ENCODE measurements around the gene IL1RAPL2.
"Not testable (repeated sequence)": the region's sequence is repeated elsewhere in the genome, so short reads cannot be mapped to it uniquely, and the experiment has no call there.

Gene IL1RAPL2

GRCh38 chrX:105038672-105039328, 472.8 kb downstream of the IL1RAPL2 start:
- DNase-seq = no peak

GRCh38 chrX:105050921-105051320, 484.9 kb downstream of the IL1RAPL2 start:
- no peak for DNase-seq

GRCh38 chrX:105051364-105051763, 485.4 kb downstream of the IL1RAPL2 start:
- no peak for DNase-seq

GRCh38 chrX:105052926-105053325, 486.9 kb downstream of the IL1RAPL2 start:
- no peak for DNase-seq

- no peak for DNase-seq
Observed at GRCh38 chrX:105063743-105064142, 497.7 kb downstream of the IL1RAPL2 start.

- DNase-seq = no peak
Observed at GRCh38 chrX:105098201-105098600, 532.2 kb downstream of the IL1RAPL2 start.

- DNase-seq = no peak
Observed at GRCh38 chrX:105098812-105099211, 532.8 kb downstream of the IL1RAPL2 start.

- DNase-seq = no peak
Observed at GRCh38 chrX:105101378-105101777, 535.4 kb downstream of the IL1RAPL2 start.

GRCh38 chrX:105109936-105110335, 543.9 kb downstream of the IL1RAPL2 start:
- DNase-seq = no peak

- DNase-seq = no peak
Observed at GRCh38 chrX:105114554-105115130, 548.6 kb downstream of the IL1RAPL2 start.

GRCh38 chrX:105115596-105116320, 549.8 kb downstream of the IL1RAPL2 start:
- DNase-seq = not testable (repeated sequence)

GRCh38 chrX:105116486-105116885, 550.5 kb downstream of the IL1RAPL2 start:
- no peak for DNase-seq

GRCh38 chrX:105117621-105118020, 551.6 kb downstream of the IL1RAPL2 start:
- no peak for DNase-seq

- no peak for DNase-seq
Observed at GRCh38 chrX:105120463-105120862, 554.5 kb downstream of the IL1RAPL2 start.

GRCh38 chrX:105121186-105121585, 555.2 kb downstream of the IL1RAPL2 start:
- DNase-seq = no peak

- DNase-seq = no peak
Observed at GRCh38 chrX:105126201-105126600, 560.2 kb downstream of the IL1RAPL2 start.

- no peak for DNase-seq
Observed at GRCh38 chrX:105134273-105134672, 568.3 kb downstream of the IL1RAPL2 start.

GRCh38 chrX:105136786-105137185, 570.8 kb downstream of the IL1RAPL2 start:
- DNase-seq = no peak

GRCh38 chrX:105150036-105150435, 584.0 kb downstream of the IL1RAPL2 start:
- no peak for DNase-seq

GRCh38 chrX:105150557-105150956, 584.6 kb downstream of the IL1RAPL2 start:
- no peak for DNase-seq

GRCh38 chrX:105167233-105167632, 601.2 kb downstream of the IL1RAPL2 start:
- DNase-seq = no peak

- DNase-seq = no peak
Observed at GRCh38 chrX:105168577-105168976, 602.6 kb downstream of the IL1RAPL2 start.

GRCh38 chrX:105173071-105173470, 607.1 kb downstream of the IL1RAPL2 start:
- DNase-seq = no peak

- DNase-seq = no peak
Observed at GRCh38 chrX:105179644-105180043, 613.6 kb downstream of the IL1RAPL2 start.

All from stimulated activated CD4-positive, alpha-beta T cell treated with anti-CD3 and anti-CD28 coated beads, Interleukin-2, amount 100 ng/mL, for 24 hours (primary cell).